Astrocyte (in vitro differentiated cells and primary cell): ENCODE measurements around the gene ANKRD52. TPM values are rescaled to one million over a fixed set of nuclear protein-coding genes. Genes with fewer than 3 reads are reported as not detected.

Source experiments
- DNase-seq: peaks from one replicate; pipeline ENCODE4 v3.0.0-alpha.2; 2010; ENCODE audit warnings: low read depth
- FAIRE-seq: peaks from 2 replicates; lab custom pipeline; 2011; peaks lifted over from hg19 to GRCh38; lab: Jason Lieb, UNC
- H2AFZ ChIP-seq: 2 replicates; pipeline ENCODE4 v1.6.0; 2012; ENCODE audit warnings: low read depth, low read length, inconsistent platforms
- H3K27ac ChIP-seq: 2 replicates; pipeline ENCODE4 v1.5.1; 2011; ENCODE audit warnings: low read depth, low read length, inconsistent platforms
- H3K27me3 ChIP-seq: 2 replicates; pipeline ENCODE4 v1.6.0; 2011; ENCODE audit warnings: low read length, inconsistent platforms; ENCODE audit not compliant: insufficient read depth
- H3K36me3 ChIP-seq: 2 replicates; pipeline ENCODE4 v1.5.1; 2011; ENCODE audit warnings: low read length, inconsistent platforms; ENCODE audit not compliant: insufficient read depth
- H3K4me1 ChIP-seq: 2 replicates; pipeline ENCODE4 v1.5.1; 2011; ENCODE audit warnings: low read length, inconsistent platforms; ENCODE audit not compliant: insufficient read depth
- H3K4me2 ChIP-seq: 2 replicates; pipeline ENCODE4 v1.6.0; 2012; ENCODE audit warnings: low read length, inconsistent platforms
- H3K4me3 ChIP-seq: 2 replicates; pipeline ENCODE4 v1.5.1; 2011; ENCODE audit warnings: low read depth, mild to moderate bottlenecking, low read length, inconsistent platforms; ENCODE audit not compliant: insufficient read depth
- H3K79me2 ChIP-seq: 2 replicates; pipeline ENCODE4 v1.6.0; 2012; ENCODE audit warnings: mild to moderate bottlenecking, low read length, inconsistent platforms; ENCODE audit not compliant: insufficient read depth
- H3K9ac ChIP-seq: 2 replicates; pipeline ENCODE4 v1.6.0; 2012; ENCODE audit warnings: mild to moderate bottlenecking, low read length, inconsistent platforms
- H3K9me3 ChIP-seq: 2 replicates; pipeline ENCODE4 v1.5.1; 2012; ENCODE audit warnings: low read depth, mild to moderate bottlenecking, low read length, inconsistent platforms; ENCODE audit not compliant: insufficient read depth
- H4K20me1 ChIP-seq: 2 replicates; pipeline ENCODE4 v1.6.0; 2012; ENCODE audit warnings: low read length, inconsistent platforms; ENCODE audit not compliant: insufficient read depth
- H3K27ac Mint-ChIP-seq: one replicate; pipeline ENCODE4 v1.8.0; 2021; ENCODE audit warnings: mild to moderate bottlenecking, mixed read lengths; ENCODE audit not compliant: unreplicated experiment
- H3K27me3 Mint-ChIP-seq: one replicate; pipeline ENCODE4 v1.8.0; 2021; ENCODE audit warnings: low read depth, mixed read lengths; ENCODE audit not compliant: unreplicated experiment
- H3K36me3 Mint-ChIP-seq: one replicate; pipeline ENCODE4 v1.8.0; 2021; ENCODE audit warnings: low read depth, mixed read lengths; ENCODE audit not compliant: unreplicated experiment
- H3K4me1 Mint-ChIP-seq: one replicate; pipeline ENCODE4 v1.8.0; 2021; ENCODE audit warnings: low read depth, mixed read lengths; ENCODE audit not compliant: unreplicated experiment
- H3K4me3 Mint-ChIP-seq: one replicate; pipeline ENCODE4 v1.8.0; 2021; ENCODE audit warnings: mild to moderate bottlenecking, moderate library complexity, mixed read lengths; ENCODE audit not compliant: unreplicated experiment
- H3K9me3 Mint-ChIP-seq: one replicate; pipeline ENCODE4 v1.8.0; 2021; ENCODE audit warnings: mild to moderate bottlenecking, mixed read lengths; ENCODE audit not compliant: unreplicated experiment
- CTCF ChIP-seq: IDR thresholded peaks from 2 replicates; pipeline ENCODE4 v1.5.1; 2011; ENCODE audit warnings: low read depth, mild to moderate bottlenecking, inconsistent platforms, low read length, moderate library complexity; ENCODE audit not compliant: insufficient read depth
- EZH2 ChIP-seq: IDR thresholded peaks from 2 replicates; pipeline ENCODE4 v1.6.1; 2012; ENCODE audit warnings: mild to moderate bottlenecking, low read length, inconsistent platforms; ENCODE audit not compliant: insufficient read depth
- total RNA-seq: library from RNA; stranded (reverse); gene quantifications from 2 replicates; pipeline ENCODE4 v1.2.1, GENCODE V29; 2021

The ANKRD52 gene
- total RNA-seq, 1 donor from 2014 or later: 105 TPM

DNA sequence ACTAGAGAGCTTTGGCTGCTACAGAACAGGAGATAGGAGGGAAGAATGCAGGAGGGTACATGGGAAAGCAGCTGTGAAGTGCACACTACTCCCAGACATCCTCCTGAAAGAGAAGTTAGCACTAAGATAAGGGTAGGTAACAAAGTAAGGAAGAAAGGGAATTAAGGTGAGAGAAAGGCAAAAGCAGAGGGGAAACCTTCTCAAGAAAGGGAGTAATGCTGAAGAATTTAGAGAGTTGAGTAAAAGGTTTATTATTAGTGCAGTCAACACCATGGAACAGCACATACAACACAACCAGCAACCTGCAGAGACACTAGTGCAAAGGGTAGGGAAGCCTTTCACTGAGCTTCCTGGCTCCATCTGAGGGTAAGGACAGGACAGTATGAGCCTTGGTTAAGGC is 53.9 kb downstream of the ANKRD52 start:
- H3K9ac ChIP-seq: no peak overlapping the region
- Mint-ChIP-seq H3K27ac (no peak overlapping the region), H3K4me1 (peaks cover 13% of the 10 kb centered on the region), H3K27me3 (no peaks in the 10 kb centered on the region), H3K4me3 (no peak overlapping the region), H3K36me3 (peaks cover 18% of the 10 kb centered on the region), H3K9me3 (no peaks in the 10 kb centered on the region)
- no peak overlapping the region for H3K27ac ChIP-seq
- FAIRE-seq (no peak), DNase-seq (no peak)
- no peaks in the 10 kb centered on the region for H3K27me3 ChIP-seq
- peaks cover 39% of the 10 kb centered on the region for H3K36me3 ChIP-seq
- no peak overlapping the region for H2AFZ ChIP-seq
- H3K79me2 ChIP-seq: no peaks in the 10 kb centered on the region
- no peaks in the 10 kb centered on the region for H3K9me3 ChIP-seq
- peaks cover 8% of the 10 kb centered on the region for H3K4me1 ChIP-seq
- peaks cover 27% of the 10 kb centered on the region for H4K20me1 ChIP-seq
- no peak for TF ChIP-seq EZH2
- no peak for TF ChIP-seq CTCF
- H3K4me3 ChIP-seq: no peak overlapping the region
- H3K4me2 ChIP-seq: no peak overlapping the region

GRCh38 chr12:56202838-56203237 is 55.3 kb downstream of the ANKRD52 start:
- no peak overlapping the region for H3K27ac Mint-ChIP-seq
- H2AFZ ChIP-seq: no peak overlapping the region
- no peaks in the 10 kb centered on the region for H3K27me3 Mint-ChIP-seq
- no peaks in the 10 kb centered on the region for H3K9me3 ChIP-seq
- H3K36me3 ChIP-seq: peaks cover 34% of the 10 kb centered on the region
- no peak overlapping the region for H3K9ac ChIP-seq
- H3K79me2 ChIP-seq: no peaks in the 10 kb centered on the region
- no peaks in the 10 kb centered on the region for H3K9me3 Mint-ChIP-seq
- no peak overlapping the region for H3K4me3 Mint-ChIP-seq
- H3K27me3 ChIP-seq: no peaks in the 10 kb centered on the region
- FAIRE-seq: no peak
- H3K4me1 ChIP-seq: peaks cover 8% of the 10 kb centered on the region
- H3K4me3 ChIP-seq: no peak overlapping the region
- H3K4me2 ChIP-seq: no peak overlapping the region
- H3K4me1 Mint-ChIP-seq: peaks cover 19% of the 10 kb centered on the region
- peaks cover 27% of the 10 kb centered on the region for H4K20me1 ChIP-seq
- H3K36me3 Mint-ChIP-seq: peaks cover 18% of the 10 kb centered on the region
- H3K27ac ChIP-seq: no peak overlapping the region
- no peak for DNase-seq
- TF ChIP-seq EZH2: no peak
- no peak for TF ChIP-seq CTCF

- H4K20me1 ChIP-seq: peaks cover 27% of the 10 kb centered on the region
- H2AFZ ChIP-seq: no peak overlapping the region
- H3K27ac ChIP-seq: no peak overlapping the region
- H3K4me3 ChIP-seq: no peak overlapping the region
- Mint-ChIP-seq H3K4me1 (peaks cover 16% of the 10 kb centered on the region), H3K27ac (no peak overlapping the region), H3K27me3 (no peaks in the 10 kb centered on the region), H3K36me3 (peaks cover 16% of the 10 kb centered on the region), H3K4me3 (no peak overlapping the region), H3K9me3 (no peaks in the 10 kb centered on the region)
- no peaks in the 10 kb centered on the region for H3K9me3 ChIP-seq
- DNase-seq (no peak), FAIRE-seq (no peak)
- no peaks in the 10 kb centered on the region for H3K27me3 ChIP-seq
- no peak overlapping the region for H3K4me2 ChIP-seq
- H3K4me1 ChIP-seq: peaks cover 7% of the 10 kb centered on the region
- H3K9ac ChIP-seq: no peak overlapping the region
- peaks cover 30% of the 10 kb centered on the region for H3K36me3 ChIP-seq
- no peak for TF ChIP-seq EZH2
- no peak for TF ChIP-seq CTCF
- H3K79me2 ChIP-seq: no peaks in the 10 kb centered on the region
Observed at GRCh38 chr12:56202366-56202765, 55.8 kb downstream of the ANKRD52 start.
